ENCODE measurements around the gene AP3B2. TPM values are rescaled to one million over a fixed set of nuclear protein-coding genes. Genes with fewer than 3 reads are reported as not detected.

The AP3B2 gene
- total RNA-seq, 1 donor from 2014 or later: 0.51 TPM

GRCh38 chr15:82681371-82681770, 28.3 kb downstream of the AP3B2 start:
- Mint-ChIP-seq H3K4me1 (ENCODE audit: unreplicated experiment) (peaks cover 4% of the 10 kb centered on the region), H3K27me3 (ENCODE audit: unreplicated experiment) (peaks cover 28% of the 10 kb centered on the region)
- no peak for DNase-seq (ENCODE audit: extremely low spot score, unreplicated experiment)

GRCh38 chr15:82680200-82681102, 29.2 kb downstream of the AP3B2 start:
- peaks cover 28% of the 10 kb centered on the region for H3K27me3 Mint-ChIP-seq (ENCODE audit: unreplicated experiment)

More at GRCh38 chr15:82681371-82681770, 28.3 kb downstream of the AP3B2 start:
- Mint-ChIP-seq H3K36me3 (ENCODE audit: unreplicated experiment) (no peaks in the 10 kb centered on the region), H3K4me3 (ENCODE audit: unreplicated experiment) (no peak overlapping the region), H3K27ac (ENCODE audit: unreplicated experiment) (no peak overlapping the region), H3K9me3 (ENCODE audit: unreplicated experiment) (no peaks in the 10 kb centered on the region)
- no peak for TF ChIP-seq CTCF (IDR thresholded peaks at IDR 0.05)

GRCh38 chr15:82679626-82680199, 30.0 kb downstream of the AP3B2 start:
- no peak for TF ChIP-seq CTCF (IDR thresholded peaks at IDR 0.05)
- DNase-seq (ENCODE audit: extremely low spot score, unreplicated experiment): no peak
- peaks cover 4% of the 10 kb centered on the region for H3K4me1 Mint-ChIP-seq (ENCODE audit: unreplicated experiment)
- no peaks in the 10 kb centered on the region for H3K36me3 Mint-ChIP-seq (ENCODE audit: unreplicated experiment)
- no peak overlapping the region for H3K4me3 Mint-ChIP-seq (ENCODE audit: unreplicated experiment)
- no peak overlapping the region for H3K27ac Mint-ChIP-seq (ENCODE audit: unreplicated experiment)
- peaks cover 25% of the 10 kb centered on the region for H3K27me3 Mint-ChIP-seq (ENCODE audit: unreplicated experiment)
- no peaks in the 10 kb centered on the region for H3K9me3 Mint-ChIP-seq (ENCODE audit: unreplicated experiment)

More at GRCh38 chr15:82680200-82681102, 29.2 kb downstream of the AP3B2 start:
- Mint-ChIP-seq H3K4me3 (ENCODE audit: unreplicated experiment) (no peak overlapping the region), H3K27ac (ENCODE audit: unreplicated experiment) (no peak overlapping the region), H3K36me3 (ENCODE audit: unreplicated experiment) (no peaks in the 10 kb centered on the region), H3K4me1 (ENCODE audit: unreplicated experiment) (peaks cover 4% of the 10 kb centered on the region), H3K9me3 (ENCODE audit: unreplicated experiment) (no peaks in the 10 kb centered on the region)
- TF ChIP-seq CTCF (IDR thresholded peaks at IDR 0.05): no peak
- DNase-seq (ENCODE audit: extremely low spot score, unreplicated experiment): no peak

- DNase-seq (ENCODE audit: extremely low spot score, unreplicated experiment): no peak
- H3K36me3 Mint-ChIP-seq (ENCODE audit: unreplicated experiment): no peaks in the 10 kb centered on the region
Measured at GRCh38 chr15:82677720-82678323, 31.9 kb downstream of the AP3B2 start.

More at GRCh38 chr15:82677720-82678323, 31.9 kb downstream of the AP3B2 start:
- Mint-ChIP-seq H3K4me3 (ENCODE audit: unreplicated experiment) (no peak overlapping the region), H3K9me3 (ENCODE audit: unreplicated experiment) (no peaks in the 10 kb centered on the region), H3K27ac (ENCODE audit: unreplicated experiment) (no peak overlapping the region), H3K4me1 (ENCODE audit: unreplicated experiment) (peaks cover 4% of the 10 kb centered on the region), H3K27me3 (ENCODE audit: unreplicated experiment) (peaks cover 23% of the 10 kb centered on the region)
- no peak for TF ChIP-seq CTCF (IDR thresholded peaks at IDR 0.05)

Data from osteocyte (in vitro differentiated cells).